SK-N-SH (cell line): ENCODE measurements around the gene RWDD2A. TPM values are rescaled to one million over a fixed set of nuclear protein-coding genes. Genes with fewer than 3 reads are reported as not detected.

ENCODE experiments used
- CTCF ChIA-PET: fragments of 300-600, 350-600 bp; formaldehyde crosslinking; extraction: SDS; loops from one replicate; lab custom pipeline; 2021; lab: Yijun Ruan, JAX
- POLR2A ChIA-PET: fragments of 350-600 bp; sonication (Branson Sonifier 250); formaldehyde crosslinking; extraction: SDS; loops from one replicate; lab custom pipeline; 2020; ENCODE audit warnings: antibody characterized with exemption, inconsistent platforms; lab: Yijun Ruan, JAX
- DNase-seq: peaks from one replicate; pipeline ENCODE4 v3.0.0; 2012
- H2AFZ ChIP-seq: fragments of 200-600 bp; sonication (generic); 2 replicates; pipeline ENCODE4 v1.8.1; 2016; ENCODE audit warnings: antibody characterized with exemption, mild to moderate bottlenecking, low read depth
- H3F3A ChIP-seq: fragments of 200-600 bp; sonication (generic); replicated peaks from 2 replicates; pipeline ENCODE3; 2016; ENCODE audit warnings: antibody characterized with exemption, mild to moderate bottlenecking; ENCODE audit not compliant: insufficient read depth
- H3K27ac ChIP-seq, 2 experiments: fragments of 200-500 bp in 1 of 2; fragments of 200-600 bp in 1 of 2; sonication (Bioruptor generic) in 1 of 2; sonication (generic), shearing (Covaris generic) in 1 of 2; 2 replicates each; pipeline versions ENCODE4 v1.5.1 to v1.6.1; 2014 to 2016; ENCODE audit warnings: low read depth in 2 of 2, inconsistent platforms in 1 of 2, low read length in 1 of 2, mild to moderate bottlenecking in 1 of 2, mixed read lengths in 1 of 2
- H3K27me3 ChIP-seq: fragments of 200-600 bp; sonication (generic), shearing (Covaris generic); 2 replicates; pipeline ENCODE4 v1.6.1; 2016; ENCODE audit warnings: mixed run types; ENCODE audit not compliant: insufficient read depth
- H3K36me3 ChIP-seq, 2 experiments: fragments of 200-500 bp in 1 of 2; fragments of 200-600 bp in 1 of 2; sonication (Bioruptor generic) in 1 of 2; sonication (generic) in 1 of 2; replicated peaks in 1 of 2; 2 replicates each; pipeline versions ENCODE3 to v1.5.1; 2014 to 2016; ENCODE audit warnings: low read length in 1 of 2, mild to moderate bottlenecking in 1 of 2; ENCODE audit not compliant: insufficient read depth in 2 of 2, control insufficient read depth in 1 of 2
- H3K4me1 ChIP-seq, 2 experiments: fragments of 200-500 bp in 1 of 2; fragments of 200-600 bp in 1 of 2; sonication (Bioruptor generic) in 1 of 2; sonication (generic), shearing (Covaris generic) in 1 of 2; 2 replicates each; pipeline versions ENCODE4 v1.5.1 to v1.6.1; 2014 to 2016; ENCODE audit warnings: low read depth in 1 of 2, low read length in 1 of 2, mixed run types in 1 of 2; ENCODE audit not compliant: insufficient read depth in 2 of 2, control insufficient read depth in 1 of 2
- H3K4me2 ChIP-seq: fragments of 200-600 bp; sonication (generic), shearing (Covaris generic); 2 replicates; pipeline ENCODE4 v1.6.1; 2017; ENCODE audit warnings: mixed run types
- H3K4me3 ChIP-seq, 2 experiments: fragments of 200-500 bp in 1 of 2; fragments of 200-600 bp in 1 of 2; sonication (Bioruptor generic) in 1 of 2; sonication (generic), shearing (Covaris generic) in 1 of 2; 2 replicates each; pipeline versions ENCODE4 v1.5.1 to v1.8.1; 2014 to 2016; ENCODE audit warnings: low read depth in 2 of 2, inconsistent platforms in 1 of 2, low read length in 1 of 2, mild to moderate bottlenecking in 1 of 2, mixed read lengths in 1 of 2, moderate library complexity in 1 of 2
- H3K79me2 ChIP-seq: fragments of 200-600 bp; sonication (generic); 2 replicates; pipeline ENCODE4 v1.8.1; 2017; ENCODE audit warnings: mild to moderate bottlenecking; ENCODE audit not compliant: insufficient read depth
- H3K9ac ChIP-seq: fragments of 200-600 bp; sonication (generic); 2 replicates; pipeline ENCODE4 v1.6.1; 2017; ENCODE audit warnings: mixed run types
- H3K9me2 ChIP-seq: fragments of 200-600 bp; sonication (generic); 2 replicates; pipeline ENCODE4 v1.6.1; 2017; ENCODE audit warnings: mixed run types
- H3K9me3 ChIP-seq: fragments of 200-600 bp; sonication (generic); 2 replicates; pipeline ENCODE4 v1.6.1; 2017; ENCODE audit warnings: mixed run types, mild to moderate bottlenecking, moderate library complexity
- H4K20me1 ChIP-seq: fragments of 200-600 bp; sonication (generic); 2 replicates; pipeline ENCODE4 v1.6.1; 2017; ENCODE audit warnings: mild to moderate bottlenecking, mixed run types; ENCODE audit not compliant: insufficient read depth
- CHD2 ChIP-seq: fragments of 150-350 bp; IDR thresholded peaks from 2 replicates; pipeline ENCODE4 v1.6.1; 2018; ENCODE audit warnings: low read length; ENCODE audit not compliant: partially characterized antibody
- ELF1 ChIP-seq: IDR thresholded peaks from 2 replicates; pipeline ENCODE4 v1.4.0; 2012
- EP300 ChIP-seq, 2 experiments: IDR thresholded peaks; 2 replicates each; pipeline versions ENCODE4 v1.4.0 to v1.6.1; 2012; ENCODE audit warnings: borderline replicate concordance in 1 of 2, low read depth in 1 of 2, low read length in 1 of 2
- EZH2phosphoT487 ChIP-seq: fragments of 200-600 bp; sonication (generic); IDR thresholded peaks from 2 replicates; pipeline ENCODE4 v1.6.1; 2017; ENCODE audit warnings: low read depth, mixed run types, mild to moderate bottlenecking, antibody characterized with exemption, moderate library complexity, borderline replicate concordance
- FOSL2 ChIP-seq: IDR thresholded peaks from 2 replicates; pipeline ENCODE4 v1.4.0; 2012; ENCODE audit warnings: low read depth, mild to moderate bottlenecking, moderate library complexity, borderline replicate concordance
- FOXJ3 ChIP-seq: sonication (generic); formaldehyde crosslinking; IDR thresholded peaks from 2 replicates; pipeline ENCODE4 v1.5.1; 2020; ENCODE audit warnings: mild to moderate bottlenecking, missing genetic modification reagents
- FOXM1 ChIP-seq: IDR thresholded peaks from 2 replicates; pipeline ENCODE4 v1.4.0; 2012; ENCODE audit warnings: low read depth, mild to moderate bottlenecking
- GABPA ChIP-seq: IDR thresholded peaks from 2 replicates; pipeline ENCODE4 v1.4.0; 2012; ENCODE audit warnings: low read depth, mild to moderate bottlenecking
- GATA2 ChIP-seq: sonication (generic); formaldehyde crosslinking; IDR thresholded peaks from 2 replicates; pipeline ENCODE4 v1.5.0; 2020; ENCODE audit warnings: mild to moderate bottlenecking, missing genetic modification reagents
- JUND ChIP-seq: IDR thresholded peaks from 2 replicates; pipeline ENCODE4 v1.4.0; 2012
- MAX ChIP-seq: IDR thresholded peaks from 2 replicates; pipeline ENCODE4 v1.4.0; 2012; ENCODE audit warnings: low read depth
- MEF2A ChIP-seq: IDR thresholded peaks from 2 replicates; pipeline ENCODE4 v1.4.0; 2012; ENCODE audit warnings: low read depth, borderline replicate concordance
- MXI1 ChIP-seq: IDR thresholded peaks from 2 replicates; pipeline ENCODE4 v1.6.1; 2012; ENCODE audit warnings: mild to moderate bottlenecking, low read depth, low read length, improper control_type of control experiment
- NFIC ChIP-seq: IDR thresholded peaks from 2 replicates; pipeline ENCODE4 v1.4.0; 2012; ENCODE audit warnings: borderline replicate concordance
- NRF1 ChIP-seq: IDR thresholded peaks from 2 replicates; pipeline ENCODE4 v1.6.1; 2012; ENCODE audit warnings: low read depth, mild to moderate bottlenecking, low read length
- PBX3 ChIP-seq: IDR thresholded peaks from 2 replicates; pipeline ENCODE4; 2012
- POLR2AphosphoS5 ChIP-seq: IDR thresholded peaks from 2 replicates; pipeline ENCODE4 v1.6.1; 2012; ENCODE audit warnings: low read depth, low read length
- RAD21 ChIP-seq: IDR thresholded peaks from 2 replicates; pipeline ENCODE4 v1.6.1; 2012; ENCODE audit warnings: mild to moderate bottlenecking, low read length
- RFX5 ChIP-seq: IDR thresholded peaks from 2 replicates; pipeline ENCODE4 v1.6.1; 2012; ENCODE audit warnings: mild to moderate bottlenecking, improper control_type of control experiment, low read length
- RXRA ChIP-seq: IDR thresholded peaks from 2 replicates; pipeline ENCODE4 v1.4.0; 2012; ENCODE audit warnings: low read depth, mild to moderate bottlenecking, borderline replicate concordance
- SIN3A ChIP-seq: IDR thresholded peaks from 2 replicates; pipeline ENCODE4 v1.6.1; 2012; ENCODE audit warnings: low read depth, mild to moderate bottlenecking, low read length, moderate library complexity, borderline replicate concordance
- SMC3 ChIP-seq: IDR thresholded peaks from 2 replicates; pipeline ENCODE4 v1.6.1; 2012; ENCODE audit warnings: low read depth, low read length, improper control_type of control experiment
- TAF1 ChIP-seq: IDR thresholded peaks from 2 replicates; pipeline ENCODE4 v1.6.1; 2012; ENCODE audit warnings: low read depth, mild to moderate bottlenecking, low read length, moderate library complexity, borderline replicate concordance
- TCF12 ChIP-seq: IDR thresholded peaks from 2 replicates; pipeline ENCODE4 v1.4.0; 2012
- TEAD4 ChIP-seq: IDR thresholded peaks from 2 replicates; pipeline ENCODE4 v1.4.0; 2012; ENCODE audit warnings: mild to moderate bottlenecking, borderline replicate concordance; ENCODE audit not compliant: insufficient read depth
- USF1 ChIP-seq: IDR thresholded peaks from 2 replicates; pipeline ENCODE4 v1.4.0; 2012; ENCODE audit warnings: low read depth, borderline replicate concordance
- USF2 ChIP-seq: fragments of 150-350 bp; IDR thresholded peaks from 2 replicates; pipeline ENCODE4 v1.6.1; 2017; ENCODE audit warnings: antibody characterized with exemption, low read length, low read depth, borderline replicate concordance
- YY1 ChIP-seq: IDR thresholded peaks from 2 replicates; pipeline ENCODE4 v1.4.0; 2012; ENCODE audit warnings: low read depth, mild to moderate bottlenecking
- ZBTB33 ChIP-seq: IDR thresholded peaks from 2 replicates; pipeline ENCODE4 v1.4.0; 2012; ENCODE audit warnings: low read depth, borderline replicate concordance
- WGBS: methylation state at CpG from one replicate; pipeline ENCODE4 v1.1.6; 2017; ENCODE audit warnings: low lambda C conversion rate; 5-methylcytosine and 5-hydroxymethylcytosine counted together
- polyA plus RNA-seq, 3 experiments: library from polyadenylated mRNA; depleted of rRNA; stranded (reverse); fragments of >200 nt; gene quantifications; 2 replicates each; pipeline ENCODE4 v1.2.3, GENCODE V29; 2012

The RWDD2A gene
- polyA plus RNA-seq, 1 of the 3 experiments (the other 2 are of a cell fraction) = 3.4 TPM

GRCh38 chr6:83183082-83183828, 9.9 kb upstream of the RWDD2A start:
- peaks cover 81 to 82% of the 10 kb centered on the region in 2 experiments for H3K36me3 ChIP-seq
- DNase-seq = no peak
- TF ChIP-seq NRF1 (no peak), EZH2phosphoT487 (no peak), CHD2 (no peak), RFX5 (no peak), ELF1 (no peak), NFIC (peak; percentile 12; the same call in 1 of the 2 replicates), FOXJ3 (CRISPR knock-in tag) (no peak), USF1 (0 out of 2 replicates have a peak, but pooled peaks have one; percentile 15), TAF1 (no peak), GATA2 (CRISPR knock-in tag) (no peak), YY1 (no peak), FOXM1 (no peak), TCF12 (peak; percentile 89), POLR2AphosphoS5 (peak; percentile 42; the same call in 1 of the 2 replicates), JUND (peak; percentile 75), PBX3 (peak; percentile 87), TEAD4 (no peak), SIN3A (0 out of 2 replicates have a peak, but pooled peaks have one; percentile 48), MAX (no peak), RXRA (peak; percentile 22; the same call in 1 of the 2 replicates), MXI1 (no peak), ZBTB33 (no peak), EP300 (IDR thresholded peaks at IDR 0.05; ENCODE audit: borderline replicate concordance in 1 of 2, low read depth in 1 of 2, low read length in 1 of 2) (peak in 1 of 2 experiments; percentile 75; a peak in 2 of 4 replicates), MEF2A (no peak), USF2 (no peak), SMC3 (no peak), RAD21 (no peak), GABPA (no peak), FOSL2 (peak; percentile 88)

More at GRCh38 chr6:83183082-83183828, 9.9 kb upstream of the RWDD2A start:
- WGBS = 41% methylated on average over 9 of the region's 9 CpGs
- H2AFZ ChIP-seq = no peak overlapping the region
- no peaks in the 10 kb centered on the region for H3K9me3 ChIP-seq
- peak overlapping the region; percentile 62 to 90; a peak in 3 of 4 replicates for H3K27ac ChIP-seq
- no peaks in the 10 kb centered on the region for H3K27me3 ChIP-seq
- CTCF ChIA-PET = interaction anchor here (0.8 to 1.8 kb wide), 4 partner anchors 9 to 118 kb away, joined by 3 to 5 read pairs (median 3); partner anchors contain the start of gene UBE3D
- peak overlapping the region in 1 of 2 experiments; percentile 3; a peak in 1 of 4 replicates for H3K4me3 ChIP-seq
- POLR2A ChIA-PET = no interaction called here
- H3K9ac ChIP-seq = peak overlapping the region; percentile 24; the same call in 1 of the 2 replicates
- H4K20me1 ChIP-seq = peaks cover 6% of the 10 kb centered on the region; the same call in 1 of the 2 replicates
- H3K4me1 ChIP-seq = peaks cover 0 to 23% of the 10 kb centered on the region in 2 experiments; a peak in 2 of 4 replicates
- peaks cover 56% of the 10 kb centered on the region for H3K79me2 ChIP-seq
- peaks cover 33% of the 10 kb centered on the region for H3F3A ChIP-seq
- peak overlapping the region; percentile 50; the same call in 1 of the 2 replicates for H3K4me2 ChIP-seq
- no peaks in the 10 kb centered on the region for H3K9me2 ChIP-seq
